ENCODE measurements around the gene TMED5.

DNA sequence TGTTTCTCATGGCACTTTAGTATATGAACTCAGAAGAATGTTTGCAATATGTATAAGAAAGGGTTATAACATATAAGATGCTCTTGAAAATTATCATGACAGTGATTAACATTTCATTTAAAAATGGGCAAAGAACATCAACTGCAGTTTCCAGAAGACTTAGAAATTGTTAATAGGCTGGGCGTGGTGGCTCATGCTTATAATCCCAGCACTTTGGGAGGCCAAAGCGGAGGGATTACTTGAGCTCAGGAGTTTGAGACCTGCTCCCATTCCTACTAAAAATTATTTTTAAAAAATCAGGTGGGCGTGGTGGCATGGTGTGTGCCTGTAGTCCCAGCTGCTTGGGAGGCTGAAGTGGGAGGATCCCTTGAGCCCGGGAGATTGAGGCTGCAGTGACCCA, 78.1 kb downstream of the TMED5 start:
- no peak for TF ChIP-seq EZH2 (IDR thresholded peaks at IDR 0.05; ENCODE audit: low read depth)
- TF ChIP-seq, protein P1, sequence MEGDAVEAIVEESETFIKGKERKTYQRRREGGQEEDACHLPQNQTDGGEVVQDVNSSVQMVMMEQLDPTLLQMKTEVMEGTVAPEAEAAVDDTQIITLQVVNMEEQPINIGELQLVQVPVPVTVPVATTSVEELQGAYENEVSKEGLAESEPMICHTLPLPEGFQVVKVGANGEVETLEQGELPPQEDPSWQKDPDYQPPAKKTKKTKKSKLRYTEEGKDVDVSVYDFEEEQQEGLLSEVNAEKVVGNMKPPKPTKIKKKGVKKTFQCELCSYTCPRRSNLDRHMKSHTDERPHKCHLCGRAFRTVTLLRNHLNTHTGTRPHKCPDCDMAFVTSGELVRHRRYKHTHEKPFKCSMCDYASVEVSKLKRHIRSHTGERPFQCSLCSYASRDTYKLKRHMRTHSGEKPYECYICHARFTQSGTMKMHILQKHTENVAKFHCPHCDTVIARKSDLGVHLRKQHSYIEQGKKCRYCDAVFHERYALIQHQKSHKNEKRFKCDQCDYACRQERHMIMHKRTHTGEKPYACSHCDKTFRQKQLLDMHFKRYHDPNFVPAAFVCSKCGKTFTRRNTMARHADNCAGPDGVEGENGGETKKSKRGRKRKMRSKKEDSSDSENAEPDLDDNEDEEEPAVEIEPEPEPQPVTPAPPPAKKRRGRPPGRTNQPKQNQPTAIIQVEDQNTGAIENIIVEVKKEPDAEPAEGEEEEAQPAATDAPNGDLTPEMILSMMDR (conservative IDR thresholded peaks at IDR 0.05) = no peak

Data from PC-9 (cell line).